Mucosa of descending colon (tissue), 3 donors: Measurements from ENCODE around the gene ANXA4. TPM values are rescaled to one million over a fixed set of nuclear protein-coding genes. Genes with fewer than 3 reads are reported as not detected.

Source experiments
- ATAC-seq: fragments of 200-7000 bp; cut with Tn5 transposase; one replicate; pipeline ENCODE4 v1.9.1; 2020; ENCODE audit warnings: mild to moderate bottlenecking, moderate library complexity
- DNase-seq, 3 donors: peaks; one replicate each; pipeline ENCODE4 v3.0.0-alpha.2; 2020
- H3K36me3 ChIP-seq: fragments of 200-600 bp; one replicate; pipeline ENCODE4 v1.8.0; 2021; ENCODE audit warnings: low read depth, mild to moderate bottlenecking
- H3K4me1 ChIP-seq: fragments of 200-600 bp; one replicate; pipeline ENCODE4 v1.8.0; 2021; ENCODE audit warnings: low read depth, mild to moderate bottlenecking
- H3K4me3 ChIP-seq: fragments of 200-600 bp; one replicate; pipeline ENCODE4 v1.8.0; 2021; ENCODE audit warnings: mild to moderate bottlenecking
- H3K9me3 ChIP-seq: fragments of 200-600 bp; one replicate; pipeline ENCODE4 v1.8.0; 2021; ENCODE audit warnings: mild to moderate bottlenecking
- intact Hi-C, 2 donors: fragments of 100-400 bp; cut with DNase I in 1 of 2; cut with micrococcal nuclease in 1 of 2; formaldehyde crosslinking; loops; one replicate each; pipeline versions ENCODE4 v1.11.0 to v1.11.1; 2022; cut with DNase I, micrococcal nuclease
- total RNA-seq, 3 donors: library from RNA; stranded (reverse); fragmentation: NEBNext Ultra II Directional in 2 of 3; extraction: Animal tissue kit (Norgen Biotek cat#: 25700) in 2 of 3; gene quantifications; one replicate each; pipeline versions ENCODE4 v1.2.1 to v1.2.4, GENCODE V29; 2021 to 2023
- TF ChIP-seq, protein P1 (sequence below): fragments of 200-600 bp; IDR thresholded peaks from one replicate; pipeline ENCODE4 v1.8.0; 2022; ENCODE audit warnings: antibody characterized with exemption, mild to moderate bottlenecking
- donor health status: DM: no; HTN: no; CAD: no; lungs with moderate emphysema.
- donor health status: DM: no; HTN: no; CAD: no.
- donor health status: DM: no; HTN: yes; CAD: no.

Gene ANXA4
- total RNA-seq, 3 donors from 2014 or later = 176 to 345 (median 228) TPM

DNA sequence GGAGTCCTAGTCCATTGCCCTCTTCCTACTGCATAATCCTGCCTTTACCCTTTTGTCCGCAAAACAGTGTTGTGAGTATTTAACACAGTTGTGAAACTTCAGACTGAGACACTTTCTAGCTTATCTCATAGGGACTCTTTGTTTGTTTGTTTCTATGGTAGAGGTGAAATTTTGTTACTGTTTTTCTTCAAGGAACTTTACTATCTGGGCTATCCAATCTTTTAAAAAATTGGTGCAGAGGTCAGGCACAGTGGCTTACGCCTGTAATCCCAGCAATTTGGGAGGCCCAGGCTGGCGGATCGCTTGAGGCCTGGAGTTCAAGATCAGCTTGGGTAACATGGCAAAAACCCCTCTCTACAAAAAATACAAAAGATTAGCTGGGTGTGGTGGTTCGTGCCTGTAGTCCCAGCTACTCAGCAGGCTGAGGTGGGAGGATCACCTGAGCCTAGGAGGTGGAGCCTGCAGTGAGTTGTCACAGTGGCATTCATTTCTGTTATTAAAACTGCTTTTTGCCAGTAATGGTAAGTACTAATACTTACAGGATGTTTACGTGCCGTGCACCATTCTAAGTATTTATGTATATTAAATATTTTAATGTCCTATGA lies 106.4 kb downstream of the ANXA4 start:
- Histone ChIP-seq H3K9me3 (no peaks in the 10 kb centered on the region), H3K36me3 (no peaks in the 10 kb centered on the region), H3K4me1 (no peaks in the 10 kb centered on the region), H3K4me3 (no peak overlapping the region)
- no peak for DNase-seq
- no peak for ATAC-seq
- intact Hi-C loops = no loop called here
- TF ChIP-seq, protein P1, sequence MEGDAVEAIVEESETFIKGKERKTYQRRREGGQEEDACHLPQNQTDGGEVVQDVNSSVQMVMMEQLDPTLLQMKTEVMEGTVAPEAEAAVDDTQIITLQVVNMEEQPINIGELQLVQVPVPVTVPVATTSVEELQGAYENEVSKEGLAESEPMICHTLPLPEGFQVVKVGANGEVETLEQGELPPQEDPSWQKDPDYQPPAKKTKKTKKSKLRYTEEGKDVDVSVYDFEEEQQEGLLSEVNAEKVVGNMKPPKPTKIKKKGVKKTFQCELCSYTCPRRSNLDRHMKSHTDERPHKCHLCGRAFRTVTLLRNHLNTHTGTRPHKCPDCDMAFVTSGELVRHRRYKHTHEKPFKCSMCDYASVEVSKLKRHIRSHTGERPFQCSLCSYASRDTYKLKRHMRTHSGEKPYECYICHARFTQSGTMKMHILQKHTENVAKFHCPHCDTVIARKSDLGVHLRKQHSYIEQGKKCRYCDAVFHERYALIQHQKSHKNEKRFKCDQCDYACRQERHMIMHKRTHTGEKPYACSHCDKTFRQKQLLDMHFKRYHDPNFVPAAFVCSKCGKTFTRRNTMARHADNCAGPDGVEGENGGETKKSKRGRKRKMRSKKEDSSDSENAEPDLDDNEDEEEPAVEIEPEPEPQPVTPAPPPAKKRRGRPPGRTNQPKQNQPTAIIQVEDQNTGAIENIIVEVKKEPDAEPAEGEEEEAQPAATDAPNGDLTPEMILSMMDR = no peak

DNA sequence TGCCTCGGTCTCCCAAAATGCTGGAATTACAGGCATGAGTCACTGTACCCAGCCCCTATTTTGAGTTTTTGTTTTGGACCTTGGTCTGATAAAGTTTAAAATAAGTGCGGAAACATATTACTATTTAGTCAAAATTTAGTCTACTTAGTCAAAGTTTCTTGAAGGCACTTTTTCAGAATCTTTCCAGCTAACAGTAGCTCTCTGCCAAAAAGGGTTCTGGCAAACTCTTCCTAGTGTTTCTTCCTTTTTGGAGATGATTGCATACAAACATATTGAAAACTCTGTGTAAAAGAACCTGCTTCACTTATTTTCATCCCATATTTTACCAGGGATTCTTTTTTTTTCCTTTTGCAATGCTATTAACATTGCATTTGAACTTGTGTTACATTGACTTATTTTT lies 116.3 kb downstream of the ANXA4 start:
- intact Hi-C loops = no loop called here
- H3K4me3 ChIP-seq = no peak overlapping the region
- ATAC-seq (no peak), DNase-seq (no peak)
- H3K36me3 ChIP-seq = no peaks in the 10 kb centered on the region
- H3K9me3 ChIP-seq = no peaks in the 10 kb centered on the region
- TF ChIP-seq, protein P1 = no peak
- H3K4me1 ChIP-seq = no peaks in the 10 kb centered on the region

DNA sequence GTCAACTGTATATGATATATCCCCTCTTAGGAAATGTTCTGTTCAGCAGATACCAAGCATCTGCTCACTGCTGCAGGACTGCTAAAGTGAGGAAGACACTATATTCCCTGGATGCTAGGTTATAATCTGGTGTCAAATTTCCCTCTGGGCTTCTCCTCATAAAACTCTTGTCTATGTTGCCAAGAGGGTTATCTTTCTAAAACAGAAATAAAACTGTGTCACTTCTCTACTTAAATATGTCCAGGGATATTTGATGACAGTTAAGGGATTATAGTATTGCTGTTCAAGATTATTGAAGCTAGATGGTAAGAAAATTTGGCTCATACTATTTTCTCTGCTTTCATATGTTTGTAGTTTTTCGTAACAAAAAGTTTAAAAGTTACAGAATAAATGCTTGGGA lies 121.4 kb downstream of the ANXA4 start:
- Histone ChIP-seq H3K4me1 (no peaks in the 10 kb centered on the region), H3K9me3 (no peaks in the 10 kb centered on the region), H3K4me3 (no peak overlapping the region), H3K36me3 (no peaks in the 10 kb centered on the region)
- DNase-seq (no peak), ATAC-seq (no peak)
- TF ChIP-seq, protein P1 = no peak
- intact Hi-C loops = no loop called here

Other genes starting within 250 kb of the ANXA4 start
- 10 to 100 TPM; 62.4 to 68.4 (median 66.2) TPM for gene AAK1, start 98.4 kb upstream of the ANXA4 start, total RNA-seq
- gene GMCL1, start 87.5 kb downstream of the ANXA4 start, total RNA-seq = 10 to 100 TPM; 13.5 to 30.2 (median 18.8) TPM
- gene SNRNP27, start 151.8 kb downstream of the ANXA4 start, total RNA-seq = 10 to 100 TPM; 23.9 to 37.5 (median 34.5) TPM
- gene MXD1, start 173.0 kb downstream of the ANXA4 start, total RNA-seq = 100 to 1,000 TPM in 2 of 3 donors, 10 to 100 TPM in 1; 98.6 to 202 (median 122) TPM
- 1 to 10 TPM in 1 of 3 donors, under 1 TPM in 2; 0.55 to 1.1 (median 0.55) TPM for gene ASPRV1, start 219.5 kb downstream of the ANXA4 start, total RNA-seq